Activated CD4-positive, alpha-beta T cell treated with anti-CD3 and anti-CD28 coated beads, Interleukin-2, amount 50 U/mL, for 24 hours (primary cell): ENCODE data around the gene EVC.

Source experiments
- DNase-seq, 2 donors: peaks; one replicate each; pipeline ENCODE4 v3.0.0-alpha.2; 2020; ENCODE audit warnings: low read depth in 1 of 2, low spot score in 1 of 2

EVC gene

GRCh38 chr4:5753766-5754528 lies 42.9 kb downstream of the EVC start:
- DNase-seq, result no peak

GRCh38 chr4:5754529-5754881 lies 43.5 kb downstream of the EVC start:
- no peak for DNase-seq

- DNase-seq, result no peak
Observed at GRCh38 chr4:5755161-5755560, 44.2 kb downstream of the EVC start.

- DNase-seq, result no peak
Observed at GRCh38 chr4:5755679-5756078, 44.7 kb downstream of the EVC start.

- DNase-seq, result no peak
Observed at GRCh38 chr4:5756271-5756670, 45.3 kb downstream of the EVC start.

- DNase-seq, result no peak
Observed at GRCh38 chr4:5757091-5757490, 46.1 kb downstream of the EVC start.

GRCh38 chr4:5757536-5757935 lies 46.5 kb downstream of the EVC start:
- no peak for DNase-seq

- DNase-seq, result no peak
Observed at GRCh38 chr4:5757954-5758353, 47.0 kb downstream of the EVC start.

GRCh38 chr4:5758741-5759140 lies 47.7 kb downstream of the EVC start:
- peak in 1 of 2 donors; percentile 36 for DNase-seq

- no peak for DNase-seq
Observed at GRCh38 chr4:5759236-5760075, 48.5 kb downstream of the EVC start.

- DNase-seq, result no peak
Observed at GRCh38 chr4:5760246-5760645, 49.2 kb downstream of the EVC start.

- no peak for DNase-seq
Observed at GRCh38 chr4:5760936-5761480, 50.0 kb downstream of the EVC start.

- no peak for DNase-seq
Observed at GRCh38 chr4:5770051-5770450, 59.0 kb downstream of the EVC start.

GRCh38 chr4:5772528-5773270 lies 61.7 kb downstream of the EVC start:
- DNase-seq, result no peak

GRCh38 chr4:5773271-5773555 lies 62.2 kb downstream of the EVC start:
- DNase-seq, result no peak

GRCh38 chr4:5774416-5775036 lies 63.5 kb downstream of the EVC start:
- no peak for DNase-seq

GRCh38 chr4:5776510-5776909 lies 65.5 kb downstream of the EVC start:
- no peak for DNase-seq

GRCh38 chr4:5780831-5781480 lies 70.0 kb downstream of the EVC start:
- no peak for DNase-seq

- no peak for DNase-seq
Observed at GRCh38 chr4:5781691-5782090, 70.7 kb downstream of the EVC start.

GRCh38 chr4:5782829-5783476 lies 72.0 kb downstream of the EVC start:
- DNase-seq, result no peak
